Astrocyte (in vitro differentiated cells and primary cell): ENCODE data around the gene ROBO3. TPM values are rescaled to one million over a fixed set of nuclear protein-coding genes. Genes with fewer than 3 reads are reported as not detected.

ENCODE experiments used
- DNase-seq: peaks from one replicate; pipeline ENCODE4 v3.0.0-alpha.2; 2010; ENCODE audit warnings: low read depth
- FAIRE-seq: peaks from 2 replicates; lab custom pipeline; 2011; peaks lifted over from hg19 to GRCh38; lab: Jason Lieb, UNC
- H2AFZ ChIP-seq: 2 replicates; pipeline ENCODE4 v1.6.0; 2012; ENCODE audit warnings: low read depth, low read length, inconsistent platforms
- H3K27ac ChIP-seq: 2 replicates; pipeline ENCODE4 v1.5.1; 2011; ENCODE audit warnings: low read depth, low read length, inconsistent platforms
- H3K27me3 ChIP-seq: 2 replicates; pipeline ENCODE4 v1.6.0; 2011; ENCODE audit warnings: low read length, inconsistent platforms; ENCODE audit not compliant: insufficient read depth
- H3K36me3 ChIP-seq: 2 replicates; pipeline ENCODE4 v1.5.1; 2011; ENCODE audit warnings: low read length, inconsistent platforms; ENCODE audit not compliant: insufficient read depth
- H3K4me1 ChIP-seq: 2 replicates; pipeline ENCODE4 v1.5.1; 2011; ENCODE audit warnings: low read length, inconsistent platforms; ENCODE audit not compliant: insufficient read depth
- H3K4me2 ChIP-seq: 2 replicates; pipeline ENCODE4 v1.6.0; 2012; ENCODE audit warnings: low read length, inconsistent platforms
- H3K4me3 ChIP-seq: 2 replicates; pipeline ENCODE4 v1.5.1; 2011; ENCODE audit warnings: low read depth, mild to moderate bottlenecking, low read length, inconsistent platforms; ENCODE audit not compliant: insufficient read depth
- H3K79me2 ChIP-seq: 2 replicates; pipeline ENCODE4 v1.6.0; 2012; ENCODE audit warnings: mild to moderate bottlenecking, low read length, inconsistent platforms; ENCODE audit not compliant: insufficient read depth
- H3K9ac ChIP-seq: 2 replicates; pipeline ENCODE4 v1.6.0; 2012; ENCODE audit warnings: mild to moderate bottlenecking, low read length, inconsistent platforms
- H3K9me3 ChIP-seq: 2 replicates; pipeline ENCODE4 v1.5.1; 2012; ENCODE audit warnings: low read depth, mild to moderate bottlenecking, low read length, inconsistent platforms; ENCODE audit not compliant: insufficient read depth
- H4K20me1 ChIP-seq: 2 replicates; pipeline ENCODE4 v1.6.0; 2012; ENCODE audit warnings: low read length, inconsistent platforms; ENCODE audit not compliant: insufficient read depth
- H3K27ac Mint-ChIP-seq: one replicate; pipeline ENCODE4 v1.8.0; 2021; ENCODE audit warnings: mild to moderate bottlenecking, mixed read lengths; ENCODE audit not compliant: unreplicated experiment
- H3K27me3 Mint-ChIP-seq: one replicate; pipeline ENCODE4 v1.8.0; 2021; ENCODE audit warnings: low read depth, mixed read lengths; ENCODE audit not compliant: unreplicated experiment
- H3K36me3 Mint-ChIP-seq: one replicate; pipeline ENCODE4 v1.8.0; 2021; ENCODE audit warnings: low read depth, mixed read lengths; ENCODE audit not compliant: unreplicated experiment
- H3K4me1 Mint-ChIP-seq: one replicate; pipeline ENCODE4 v1.8.0; 2021; ENCODE audit warnings: low read depth, mixed read lengths; ENCODE audit not compliant: unreplicated experiment
- H3K4me3 Mint-ChIP-seq: one replicate; pipeline ENCODE4 v1.8.0; 2021; ENCODE audit warnings: mild to moderate bottlenecking, moderate library complexity, mixed read lengths; ENCODE audit not compliant: unreplicated experiment
- H3K9me3 Mint-ChIP-seq: one replicate; pipeline ENCODE4 v1.8.0; 2021; ENCODE audit warnings: mild to moderate bottlenecking, mixed read lengths; ENCODE audit not compliant: unreplicated experiment
- CTCF ChIP-seq: IDR thresholded peaks from 2 replicates; pipeline ENCODE4 v1.5.1; 2011; ENCODE audit warnings: low read depth, mild to moderate bottlenecking, inconsistent platforms, low read length, moderate library complexity; ENCODE audit not compliant: insufficient read depth
- EZH2 ChIP-seq: IDR thresholded peaks from 2 replicates; pipeline ENCODE4 v1.6.1; 2012; ENCODE audit warnings: mild to moderate bottlenecking, low read length, inconsistent platforms; ENCODE audit not compliant: insufficient read depth
- total RNA-seq: library from RNA; stranded (reverse); gene quantifications from 2 replicates; pipeline ENCODE4 v1.2.1, GENCODE V29; 2021

Gene ROBO3
- total RNA-seq, 1 donor from 2014 or later: 12.9 TPM

GRCh38 chr11:124865902-124866851 lies 945 bp downstream of the ROBO3 start:
- Mint-ChIP-seq H3K27me3 (peaks cover 94% of the 10 kb centered on the region), H3K4me1 (peaks cover 6% of the 10 kb centered on the region), H3K36me3 (peaks cover 1% of the 10 kb centered on the region), H3K4me3 (peak overlapping the region; percentile 34), H3K27ac (no peak overlapping the region), H3K9me3 (peaks cover 2% of the 10 kb centered on the region)
- Histone ChIP-seq H3K27ac (no peak overlapping the region), H3K27me3 (peaks cover 93% of the 10 kb centered on the region), H3K9me3 (peaks cover 5% of the 10 kb centered on the region), H3K36me3 (no peaks in the 10 kb centered on the region), H4K20me1 (peaks cover 7% of the 10 kb centered on the region), H3K4me2 (peak overlapping the region; percentile 72), H3K4me1 (peaks cover 11% of the 10 kb centered on the region), H3K9ac (no peak overlapping the region), H3K79me2 (no peaks in the 10 kb centered on the region), H3K4me3 (peak overlapping the region; percentile 22), H2AFZ (peak overlapping the region; percentile 59)
- DNase-seq (no peak), FAIRE-seq (no peak)
- TF ChIP-seq CTCF (peak; percentile 42), EZH2 (peak; percentile 86)

- no peak overlapping the region for H3K4me3 ChIP-seq
- H2AFZ ChIP-seq: no peak overlapping the region
- Mint-ChIP-seq H3K9me3 (peaks cover 2% of the 10 kb centered on the region), H3K4me3 (no peak overlapping the region), H3K27ac (no peak overlapping the region), H3K4me1 (peaks cover 5% of the 10 kb centered on the region), H3K27me3 (peaks cover 94% of the 10 kb centered on the region), H3K36me3 (peaks cover 1% of the 10 kb centered on the region)
- peaks cover 5% of the 10 kb centered on the region for H3K9me3 ChIP-seq
- no peaks in the 10 kb centered on the region for H3K79me2 ChIP-seq
- H3K36me3 ChIP-seq: no peaks in the 10 kb centered on the region
- TF ChIP-seq EZH2: no peak
- peak; percentile 33 for TF ChIP-seq CTCF
- DNase-seq (no peak), FAIRE-seq (no peak)
- H3K27ac ChIP-seq: no peak overlapping the region
- H3K4me2 ChIP-seq: no peak overlapping the region
- H4K20me1 ChIP-seq: peaks cover 7% of the 10 kb centered on the region
- no peak overlapping the region for H3K9ac ChIP-seq
- H3K27me3 ChIP-seq: peaks cover 92% of the 10 kb centered on the region
- H3K4me1 ChIP-seq: peaks cover 11% of the 10 kb centered on the region
Observed at GRCh38 chr11:124867700-124868099, 2.5 kb downstream of the ROBO3 start.
